OCI-LY1 (cell line): ENCODE measurements around the gene VARS2.

Experiments used
- H2AFZ ChIP-seq: fragments of 200-600 bp; sonication (generic), shearing (Covaris generic); 2 replicates; pipeline ENCODE4 v1.6.0; 2014; ENCODE audit warnings: antibody characterized with exemption, mild to moderate bottlenecking, low read length
- H3F3A ChIP-seq: fragments of 200-600 bp; sonication (generic), shearing (Covaris generic); 2 replicates; pipeline ENCODE4 v1.6.0; 2014; ENCODE audit warnings: mild to moderate bottlenecking, antibody characterized with exemption, low read length, moderate library complexity; ENCODE audit not compliant: insufficient read depth
- H3K27ac ChIP-seq: fragments of 200-600 bp; sonication (generic); 2 replicates; pipeline ENCODE4 v1.5.1; 2014; ENCODE audit warnings: low read length, mixed run types, mild to moderate bottlenecking, low read depth; ENCODE audit not compliant: poor library complexity, severe bottlenecking
- H3K27me3 ChIP-seq: fragments of 200-600 bp; sonication (generic); 2 replicates; pipeline ENCODE4 v1.6.0; 2014; ENCODE audit warnings: antibody characterized with exemption, mild to moderate bottlenecking, low read length, moderate library complexity; ENCODE audit not compliant: insufficient read depth
- H3K36me3 ChIP-seq: fragments of 200-600 bp; sonication (generic); 2 replicates; pipeline ENCODE4 v1.6.1; 2014; ENCODE audit warnings: mild to moderate bottlenecking, antibody characterized with exemption, low read length, moderate library complexity, mixed read lengths; ENCODE audit not compliant: insufficient read depth
- H3K4me1 ChIP-seq: fragments of 200-600 bp; sonication (generic); 2 replicates; pipeline ENCODE4 v1.5.1; 2014; ENCODE audit warnings: mild to moderate bottlenecking, low read length, moderate library complexity; ENCODE audit not compliant: insufficient read depth, severe bottlenecking
- H3K4me2 ChIP-seq: fragments of 200-600 bp; sonication (generic), shearing (Covaris generic); 2 replicates; pipeline ENCODE4 v1.6.1; 2014; ENCODE audit warnings: low read length
- H3K4me3 ChIP-seq: fragments of 200-600 bp; sonication (generic); 2 replicates; pipeline ENCODE4 v1.5.1; 2014; ENCODE audit warnings: low read length, low read depth, mild to moderate bottlenecking, mixed read lengths; ENCODE audit not compliant: poor library complexity, severe bottlenecking
- H3K79me2 ChIP-seq: fragments of 200-600 bp; shearing (Covaris generic); 2 replicates; pipeline ENCODE4 v1.6.1; 2016; ENCODE audit warnings: mixed run types, low read length, mixed read lengths; ENCODE audit not compliant: insufficient read depth
- H3K9ac ChIP-seq: fragments of 200-600 bp; sonication (generic), shearing (Covaris generic); 2 replicates; pipeline ENCODE4 v1.6.1; 2014; ENCODE audit warnings: mild to moderate bottlenecking, low read length, mixed read lengths
- H3K9me2 ChIP-seq: fragments of 200-600 bp; sonication (generic), shearing (Covaris generic); 2 replicates; pipeline ENCODE4 v1.6.1; 2014; ENCODE audit warnings: low read depth, mild to moderate bottlenecking, low read length, mixed read lengths
- H3K9me3 ChIP-seq: fragments of 200-600 bp; shearing (Covaris generic); 2 replicates; pipeline ENCODE4 v1.6.1; 2014; ENCODE audit warnings: low read length, mixed read lengths
- H4K20me1 ChIP-seq: fragments of 200-600 bp; sonication (generic), shearing (Covaris generic); 2 replicates; pipeline ENCODE4 v1.6.0; 2016; ENCODE audit warnings: mild to moderate bottlenecking, low read length; ENCODE audit not compliant: insufficient read depth
- CTCF ChIP-seq: fragments of 200-600 bp; sonication (generic), shearing (Covaris generic); IDR thresholded peaks from 2 replicates; pipeline ENCODE4 v1.5.1; 2017; ENCODE audit warnings: mild to moderate bottlenecking, antibody characterized with exemption, low read length, moderate library complexity, mixed read lengths
- EZH2 ChIP-seq: fragments of 200-600 bp; sonication (generic), shearing (Covaris generic); IDR thresholded peaks from 2 replicates; pipeline ENCODE4 v1.8.0; 2017; ENCODE audit warnings: borderline replicate concordance, mixed run types, mild to moderate bottlenecking, antibody characterized with exemption, low read length, moderate library complexity, mixed read lengths

VARS2 gene

GRCh38 chr6:30937265-30937664 lies 23.2 kb downstream of the VARS2 start:
- Histone ChIP-seq H3K4me3 (no peak overlapping the region), H3K27me3 (no peaks in the 10 kb centered on the region), H3K79me2 (no peaks in the 10 kb centered on the region), H3K9ac (no peak overlapping the region), H3K4me2 (no peak overlapping the region), H2AFZ (no peak overlapping the region), H3F3A (no peaks in the 10 kb centered on the region), H3K9me3 (no peaks in the 10 kb centered on the region), H3K27ac (no peak overlapping the region), H3K4me1 (no peaks in the 10 kb centered on the region), H3K9me2 (no peaks in the 10 kb centered on the region), H4K20me1 (no peaks in the 10 kb centered on the region), H3K36me3 (no peaks in the 10 kb centered on the region)
- TF ChIP-seq EZH2 (no peak), CTCF (no peak)

GRCh38 chr6:30938730-30939129 lies 24.7 kb downstream of the VARS2 start:
- Histone ChIP-seq H3K9ac (no peak overlapping the region), H3K9me2 (no peaks in the 10 kb centered on the region), H4K20me1 (no peaks in the 10 kb centered on the region), H3K9me3 (no peaks in the 10 kb centered on the region), H3K4me1 (no peaks in the 10 kb centered on the region), H3F3A (no peaks in the 10 kb centered on the region), H3K36me3 (no peaks in the 10 kb centered on the region), H3K79me2 (no peaks in the 10 kb centered on the region), H3K4me3 (no peak overlapping the region), H3K27me3 (0 out of 2 replicates have a peak, but pooled peaks cover 5% of the 10 kb centered on the region), H2AFZ (no peak overlapping the region), H3K4me2 (no peak overlapping the region), H3K27ac (no peak overlapping the region)
- TF ChIP-seq EZH2, result no peak
- TF ChIP-seq CTCF, result no peak

GRCh38 chr6:30939473-30939872 lies 25.4 kb downstream of the VARS2 start:
- no peaks in the 10 kb centered on the region for H3K36me3 ChIP-seq
- no peaks in the 10 kb centered on the region for H3K79me2 ChIP-seq
- no peak overlapping the region for H3K4me3 ChIP-seq
- no peaks in the 10 kb centered on the region for H3F3A ChIP-seq
- H4K20me1 ChIP-seq, result no peaks in the 10 kb centered on the region
- TF ChIP-seq CTCF (no peak), EZH2 (no peak)
- H3K9me3 ChIP-seq, result no peaks in the 10 kb centered on the region
- no peak overlapping the region for H3K9ac ChIP-seq
- H3K27me3 ChIP-seq, result 0 out of 2 replicates have a peak, but pooled peaks cover 5% of the 10 kb centered on the region
- no peaks in the 10 kb centered on the region for H3K9me2 ChIP-seq
- no peak overlapping the region for H3K27ac ChIP-seq
- H2AFZ ChIP-seq, result no peak overlapping the region
- no peaks in the 10 kb centered on the region for H3K4me1 ChIP-seq
- H3K4me2 ChIP-seq, result no peak overlapping the region
